Lower leg skin (tissue), 4 donors: ENCODE data around the gene CTSF. TPM values are rescaled to one million over a fixed set of nuclear protein-coding genes. Genes with fewer than 3 reads are reported as not detected.
"Not testable (repeated sequence)": the region's sequence is repeated elsewhere in the genome, so short reads cannot be mapped to it uniquely, and the experiment has no call there.

Experiments
- DNase-seq, 2 donors: peaks; one replicate each; pipeline ENCODE4 v3.0.0-alpha.2; 2019; ENCODE audit warnings: low spot score in 2 of 2
- H3K4me3 ChIP-seq: fragments of 200-600 bp; sonication (generic); 2 replicates; pipeline ENCODE4 v1.5.1; 2017; ENCODE audit warnings: mild to moderate bottlenecking, low read depth; ENCODE audit not compliant: poor library complexity, severe bottlenecking
- CTCF ChIP-seq, 3 donors: fragments of 450-650 bp; IDR thresholded peaks; one replicate each; pipeline ENCODE4 v1.5.1; 2016; ENCODE audit warnings: antibody characterized with exemption in 3 of 3, mild to moderate bottlenecking in 3 of 3, moderate library complexity in 2 of 3
- POLR2A ChIP-seq, 2 donors: fragments of 450-650 bp; IDR thresholded peaks; one replicate each; pipeline ENCODE4 v1.6.1; 2016 to 2017; ENCODE audit warnings: antibody characterized with exemption in 2 of 2, mild to moderate bottlenecking in 1 of 2, moderate library complexity in 1 of 2
- WGBS, 2 donors: methylation state at CpG; one replicate each; pipeline ENCODE4 v1.1.5; 2018; 5-methylcytosine and 5-hydroxymethylcytosine counted together
- intact Hi-C: fragments of 100-400 bp; cut with DNase I; formaldehyde crosslinking; loops from one replicate; pipeline ENCODE4 v1.15.0; 2023; ENCODE audit warnings: low total_unique reads
- total RNA-seq, 4 donors: library from RNA; depleted of rRNA; stranded (reverse); fragments of >200 nt; gene quantifications; one replicate each; pipeline ENCODE4 v1.1.0, GENCODE V29; 2016

Gene CTSF
- total RNA-seq, 4 donors from 2014 or later: 96.4 to 120 (median 103) TPM

GRCh38 chr11:66546966-66547661, 21.3 kb downstream of the CTSF start:
- H3K4me3 ChIP-seq: no peak overlapping the region
- DNase-seq: no peak
- 29 to 34% methylated on average over 14 to 16 of the region's 18 CpGs for WGBS, 2 donors
- intact Hi-C loops: no loop called here
- TF ChIP-seq CTCF (IDR thresholded peaks at IDR 0.05) (no peak), POLR2A (IDR thresholded peaks at IDR 0.05) (no peak)

- no peak for DNase-seq
- TF ChIP-seq CTCF (IDR thresholded peaks at IDR 0.05): no peak
- no peak for TF ChIP-seq POLR2A (IDR thresholded peaks at IDR 0.05)
- H3K4me3 ChIP-seq: peak within 1 kb of the TSS; percentile 74
- intact Hi-C loops: no loop called here
- 1 to 3% methylated on average over 34 to 35 of the region's 37 CpGs for WGBS, 2 donors
Measured at GRCh38 chr11:66546368-66546965, 21.9 kb downstream of the CTSF start, which contains the start of gene ACTN3. Gene ACTN3, plus strand, starts transcription at chr11:66546903. Its CDS starts 35 bp downstream, at chr11:66546938.

DNA sequence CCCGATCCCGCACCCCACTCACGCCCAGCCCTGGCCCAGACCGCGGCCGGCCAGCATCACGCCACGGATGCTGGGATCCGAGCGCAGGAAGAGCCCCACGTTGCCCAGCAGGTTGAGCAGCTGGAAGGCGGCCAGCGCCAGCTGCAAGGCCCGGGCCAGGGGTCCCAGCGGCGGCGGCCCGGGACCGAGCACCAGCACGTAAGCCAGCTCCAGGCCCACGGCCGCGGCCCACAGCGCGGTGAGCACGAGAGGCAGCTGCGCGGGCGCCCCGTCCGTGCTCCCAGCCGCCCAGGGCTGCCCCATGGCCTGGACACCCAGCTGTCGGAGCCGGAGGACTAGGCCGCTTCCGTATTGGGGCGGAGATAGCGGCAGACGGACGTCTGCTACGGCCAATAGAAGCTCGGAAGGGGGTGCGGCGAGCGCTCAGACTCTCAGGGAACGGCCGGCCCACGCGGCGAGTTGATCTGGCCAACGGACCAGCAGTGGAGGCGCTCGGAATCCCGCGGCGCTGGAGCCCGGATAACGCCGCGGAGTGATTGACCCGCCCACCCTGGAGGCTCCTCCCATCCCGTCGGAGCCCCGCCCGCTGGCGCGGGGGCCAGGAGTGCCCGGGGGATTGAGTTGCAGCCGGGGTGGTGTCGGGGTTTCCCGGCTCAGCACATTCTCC, 22.6 kb downstream of the CTSF start, which contains the start of gene ZDHHC24:
ZDHHC24 (minus strand) TSS at position 348 of the 667 bp plus-strand sequence; CDS start at position 303, 45 bp downstream.
- DNase-seq: peak; percentile 94 to 99
- TF ChIP-seq POLR2A (IDR thresholded peaks at IDR 0.05) (no peak), CTCF (IDR thresholded peaks at IDR 0.05) (no peak)
- H3K4me3 ChIP-seq: peak within 1 kb of the TSS; percentile 74
- WGBS, 2 donors: 0% methylated on average over 30 to 36 of the region's 71 CpGs
- intact Hi-C loops: no loop called here

GRCh38 chr11:66544952-66545351, 23.5 kb downstream of the CTSF start:
- DNase-seq, H3K4me3 ChIP-seq, intact Hi-C loops: not testable (repeated sequence)
- WGBS, 2 donors: 51 to 65% methylated on average over 14 of the region's 14 CpGs

- H3K4me3 ChIP-seq: no peak overlapping the region
- TF ChIP-seq POLR2A (IDR thresholded peaks at IDR 0.05) (no peak), CTCF (IDR thresholded peaks at IDR 0.05) (no peak)
- no peak for DNase-seq
- 65 to 72% methylated on average over 16 to 25 of the region's 26 CpGs for WGBS, 2 donors
- intact Hi-C loops: no loop called here
Measured at GRCh38 chr11:66543263-66544107, 24.9 kb downstream of the CTSF start.
